ENCODE results near the gene HNRNPF. TPM values are rescaled to one million over a fixed set of nuclear protein-coding genes. Genes with fewer than 3 reads are reported as not detected.
"Not testable (repeated sequence)": the region's sequence is repeated elsewhere in the genome, so short reads cannot be mapped to it uniquely, and the experiment has no call there.

Gene HNRNPF
- total RNA-seq, result 280 and 325 TPM in 2 replicates

- peak; percentile 97 for DNase-seq
Measured at GRCh38 chr10:43408710-43409384, at the start of gene HNRNPF. TSS of gene HNRNPF (minus strand) at chr10:43409186. CDS start at chr10:43387884, 21,302 bp downstream.

GRCh38 chr10:43458227-43458626 is 49.2 kb upstream of the HNRNPF start:
- DNase-seq, result no peak

- not testable (repeated sequence) for DNase-seq
Measured at GRCh38 chr10:43456561-43456960, 47.6 kb upstream of the HNRNPF start.

- not testable (repeated sequence) for DNase-seq
Measured at GRCh38 chr10:43454025-43454424, 45.0 kb upstream of the HNRNPF start.

- no peak for DNase-seq
Measured at GRCh38 chr10:43453266-43453831, 44.4 kb upstream of the HNRNPF start.

- DNase-seq, result no peak
Measured at GRCh38 chr10:43452356-43452914, 43.4 kb upstream of the HNRNPF start.

GRCh38 chr10:43448742-43449141 is 39.8 kb upstream of the HNRNPF start:
- no peak for DNase-seq

GRCh38 chr10:43446219-43447017 is 37.4 kb upstream of the HNRNPF start:
- not testable (repeated sequence) for DNase-seq

- DNase-seq, result no peak
Measured at GRCh38 chr10:43444897-43445466, 36.0 kb upstream of the HNRNPF start.

- DNase-seq, result no peak
Measured at GRCh38 chr10:43444323-43444722, 35.3 kb upstream of the HNRNPF start.

GRCh38 chr10:43440463-43441134 is 31.6 kb upstream of the HNRNPF start:
- no peak for DNase-seq

GRCh38 chr10:43437141-43437870 is 28.3 kb upstream of the HNRNPF start:
- DNase-seq, result peak; percentile 20

- peak; percentile 90 for DNase-seq
Measured at GRCh38 chr10:43436291-43437140, 27.5 kb upstream of the HNRNPF start, which contains the start of gene ZNF487. TSS of gene ZNF487 (plus strand) at chr10:43437111. CDS start at chr10:43475814, 38,703 bp downstream.

GRCh38 chr10:43430926-43431663 is 22.1 kb upstream of the HNRNPF start:
- no peak for DNase-seq

GRCh38 chr10:43427166-43427825 is 18.3 kb upstream of the HNRNPF start:
- DNase-seq, result no peak

- not testable (repeated sequence) for DNase-seq
Measured at GRCh38 chr10:43426476-43426875, 17.5 kb upstream of the HNRNPF start.

GRCh38 chr10:43424416-43424815 is 15.4 kb upstream of the HNRNPF start:
- DNase-seq, result no peak

GRCh38 chr10:43421944-43422343 is 13.0 kb upstream of the HNRNPF start:
- DNase-seq, result not testable (repeated sequence)

- DNase-seq, result no peak
Measured at GRCh38 chr10:43421519-43421918, 12.5 kb upstream of the HNRNPF start.

Measured in dermis blood vessel endothelial cell (primary cell).